22Rv1 (cell line): Measurements from ENCODE around the gene FMOD.

Experiments
- CTCF ChIP-seq: fragments of 450-650 bp; IDR thresholded peaks from 2 replicates; pipeline ENCODE4 v1.5.1; 2017; ENCODE audit warnings: mild to moderate bottlenecking
- ZFX ChIP-seq: fragments of 450-650 bp; IDR thresholded peaks from 2 replicates; pipeline ENCODE4 v1.6.1; 2017; ENCODE audit warnings: antibody characterized with exemption, borderline replicate concordance

- no peak for TF ChIP-seq CTCF
- TF ChIP-seq ZFX, result no peak
Measured at GRCh38 chr1:203304391-203304918, 46.5 kb downstream of the FMOD start.
